GM18505 (cell line): Measurements from ENCODE around the gene RELL1.

ENCODE experiments used
- ATAC-seq: cut with Tn5 transposase; IDR thresholded peaks from one replicate; pipeline ENCODE4 v1.9.1; 2021; ENCODE audit not compliant: unreplicated experiment
- POLR2A ChIP-seq: IDR thresholded peaks from 4 replicates; pipeline ENCODE4 v1.6.1; 2011; ENCODE audit warnings: borderline replicate concordance; ENCODE audit not compliant: insufficient read depth, insufficient read length; ENCODE audit errors: extremely low read depth

RELL1 gene

DNA sequence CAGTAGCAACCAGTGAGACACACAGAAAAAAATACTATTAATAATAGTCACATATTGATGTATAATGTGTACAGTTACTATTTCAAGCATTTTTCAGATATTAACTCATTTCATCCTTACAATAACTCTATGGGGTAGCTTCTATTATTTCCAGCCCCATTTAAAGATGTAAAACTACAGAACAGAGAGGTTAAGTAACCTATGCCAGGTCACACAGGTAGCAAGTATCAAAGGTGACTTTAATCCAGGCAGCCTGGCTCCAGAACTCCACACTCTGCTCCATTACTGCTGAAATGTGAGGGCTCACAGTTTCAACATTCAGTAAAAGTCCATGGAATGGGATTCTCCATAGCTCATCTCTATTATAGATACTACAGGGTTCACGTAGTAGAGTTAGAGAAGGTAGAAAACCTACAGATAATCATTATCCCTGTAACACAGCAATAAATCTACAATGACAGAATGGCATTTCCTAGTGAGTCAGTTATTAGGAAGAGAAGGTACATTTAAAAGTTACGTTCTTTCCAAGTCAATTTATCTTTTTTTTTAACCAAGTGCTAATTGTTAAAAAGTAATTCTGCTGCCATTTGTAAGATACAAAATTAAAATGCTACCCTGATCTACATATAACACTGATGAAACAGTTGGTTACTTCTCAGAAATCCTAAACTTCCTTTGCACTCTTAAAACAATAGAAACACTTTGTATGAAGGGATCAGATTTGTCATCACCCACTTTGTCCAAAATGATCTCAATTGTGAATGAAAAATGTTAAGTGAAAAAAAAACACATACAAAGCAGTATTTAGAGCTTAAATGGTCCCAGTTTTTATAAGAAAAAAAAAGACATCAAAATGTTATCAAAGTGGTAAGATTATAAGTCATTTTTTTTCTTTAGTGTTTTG, 18.7 kb downstream of the RELL1 start:
- TF ChIP-seq POLR2A: no peak
- no peak for ATAC-seq

DNA sequence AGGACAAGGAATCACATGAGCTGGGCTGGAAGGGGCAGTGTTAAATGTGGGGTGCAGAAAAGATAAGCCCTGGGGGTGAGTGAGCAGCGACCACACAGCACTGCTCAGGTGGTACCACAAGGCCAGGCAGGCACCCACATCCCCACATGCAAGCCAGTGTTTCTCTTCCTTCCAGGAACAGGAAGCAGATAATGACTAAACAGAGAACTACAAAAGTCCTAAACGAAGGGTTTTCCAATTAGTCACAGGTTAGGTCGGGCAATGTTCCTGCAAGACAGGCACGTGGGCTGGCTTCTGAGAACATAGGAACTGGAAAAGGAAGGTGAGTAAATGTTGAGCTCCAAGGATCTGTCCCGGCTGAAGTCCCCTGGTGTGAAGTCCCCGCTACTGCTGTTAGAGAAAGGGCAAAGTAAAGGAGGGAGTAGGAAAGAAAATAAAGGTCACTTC, 19.5 kb downstream of the RELL1 start:
- TF ChIP-seq POLR2A: no peak
- peak; percentile 58 for ATAC-seq

DNA sequence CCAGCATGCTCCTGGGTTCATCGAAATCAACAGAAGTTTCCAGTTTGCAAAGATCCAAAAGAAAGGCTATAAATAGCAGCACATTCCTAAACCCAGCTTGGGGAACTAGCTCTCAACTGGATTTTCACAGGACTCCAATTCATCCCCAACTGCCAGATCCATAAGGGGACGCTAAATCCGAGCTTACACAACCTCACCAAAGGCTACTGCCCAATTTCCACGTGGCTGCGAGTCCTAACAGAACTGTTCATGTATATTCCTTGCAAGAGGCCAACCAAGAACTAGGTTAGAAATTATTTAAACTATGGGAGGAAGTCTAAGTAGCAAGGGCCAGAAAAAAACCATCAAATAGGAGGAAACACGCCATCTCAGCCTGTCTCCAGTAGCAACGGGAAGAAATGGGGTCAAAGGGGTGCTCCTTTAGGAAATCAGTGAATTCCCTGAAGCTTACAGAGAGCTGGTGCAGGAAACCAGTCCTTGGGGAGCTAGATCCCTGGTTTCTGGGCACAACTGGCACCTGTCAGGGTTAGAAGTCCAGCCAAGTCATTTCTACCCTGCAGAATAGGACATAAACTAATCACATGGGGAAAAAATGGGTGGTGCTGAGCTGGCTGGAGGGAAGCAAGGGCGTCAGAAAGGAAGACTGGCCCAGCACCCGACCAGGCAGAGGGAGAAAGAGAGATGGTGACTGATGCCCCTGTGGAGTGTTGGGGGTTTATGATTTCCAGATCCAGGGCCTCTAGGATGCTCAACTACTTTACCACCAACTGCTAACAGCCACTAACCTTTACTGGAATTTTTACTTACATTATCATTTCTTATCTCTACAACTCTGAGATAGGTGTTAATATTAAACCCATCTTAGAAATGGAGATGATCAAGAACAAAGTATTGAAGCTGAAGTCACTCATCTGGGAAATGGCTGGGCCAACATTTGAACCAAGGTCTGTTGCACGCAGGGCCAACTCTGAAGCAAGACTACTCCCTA, 20.5 kb downstream of the RELL1 start:
- TF ChIP-seq POLR2A: no peak
- no peak for ATAC-seq

DNA sequence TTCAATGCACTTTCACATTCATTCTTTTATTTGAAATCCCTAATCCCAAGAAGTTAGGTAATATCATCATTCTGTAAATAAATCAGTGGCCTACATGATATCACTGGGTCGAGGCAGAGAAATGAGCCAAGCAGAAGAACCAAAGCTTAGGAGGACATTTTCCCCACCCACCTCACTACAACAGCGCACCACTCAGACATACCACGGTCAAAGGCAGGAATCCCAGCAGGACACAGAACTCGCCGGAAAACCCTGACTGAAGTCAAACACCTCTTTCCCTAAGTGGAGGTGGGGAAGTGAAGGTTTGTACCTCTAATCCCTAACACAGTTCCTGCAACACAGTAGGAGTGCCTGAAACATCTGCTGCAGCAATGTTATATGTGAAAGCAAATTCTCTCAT, 21.5 kb downstream of the RELL1 start:
- no peak for TF ChIP-seq POLR2A
- ATAC-seq: no peak

DNA sequence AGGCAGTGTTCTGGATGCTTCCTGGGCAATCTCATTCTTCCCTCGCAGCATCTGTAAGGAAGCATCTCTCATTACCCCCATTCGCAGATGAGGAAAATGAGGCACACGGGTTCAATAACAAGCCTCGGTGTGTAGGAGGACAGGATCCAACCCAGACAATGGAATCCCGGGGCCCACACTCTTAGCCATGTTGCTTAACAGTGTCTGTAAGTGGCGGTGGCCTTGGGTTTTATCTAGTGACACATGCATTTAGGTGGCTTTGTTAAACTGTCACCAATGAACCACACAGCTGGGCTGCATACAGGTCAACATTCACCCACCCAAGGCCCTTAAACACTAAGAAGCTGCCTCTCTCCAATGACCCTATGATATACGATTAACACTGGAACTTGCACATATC, 22.6 kb downstream of the RELL1 start:
- no peak for ATAC-seq

DNA sequence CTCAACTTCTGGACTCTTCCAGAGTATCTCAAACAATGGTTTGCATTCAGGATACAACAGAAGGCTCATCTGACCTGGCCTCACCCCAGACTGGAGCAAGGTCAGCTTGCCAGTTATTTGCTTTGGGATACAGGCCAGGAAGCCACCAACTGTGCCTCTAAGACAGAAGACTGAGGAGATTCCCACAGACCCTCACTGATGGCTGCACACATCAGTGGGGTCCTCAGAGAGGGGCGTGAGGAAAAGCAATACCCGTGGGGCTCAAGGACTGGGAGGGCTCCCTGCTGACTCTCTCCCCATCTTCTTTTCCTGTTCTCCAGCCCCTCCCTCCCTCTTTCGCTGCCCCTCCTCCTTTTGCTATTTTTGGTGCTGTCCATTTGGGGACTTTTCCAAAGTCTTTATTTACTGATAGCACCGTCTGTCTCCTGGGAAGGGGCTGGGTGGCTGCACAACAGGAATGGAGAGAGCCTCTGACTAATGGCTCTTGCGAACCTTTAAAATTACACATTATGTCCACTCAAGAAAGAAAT, 23.2 kb downstream of the RELL1 start:
- ATAC-seq: no peak

More for the DNA sequence above, 22.6 kb downstream of the RELL1 start:
- TF ChIP-seq POLR2A: no peak

DNA sequence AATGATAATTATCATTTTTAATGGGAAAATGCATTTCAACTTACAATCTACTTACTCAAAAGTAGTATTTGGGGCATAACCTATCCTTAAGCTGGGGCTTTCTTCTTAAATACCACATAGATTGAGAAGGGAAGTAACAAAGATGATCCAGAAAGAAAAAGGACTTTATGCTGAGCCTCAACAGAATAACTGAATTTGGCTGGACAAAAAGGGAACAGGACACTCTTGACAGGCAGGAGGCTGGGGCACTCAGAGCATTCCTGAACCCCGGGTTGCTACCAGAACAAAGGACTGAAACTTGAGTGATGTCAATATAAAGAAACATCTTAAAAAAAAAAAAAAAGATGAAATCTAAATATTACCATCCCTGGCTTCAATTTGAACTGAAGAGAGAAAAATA, 23.9 kb downstream of the RELL1 start:
- ATAC-seq: no peak
- no peak for TF ChIP-seq POLR2A

More for the DNA sequence above, 23.2 kb downstream of the RELL1 start:
- TF ChIP-seq POLR2A: no peak

DNA sequence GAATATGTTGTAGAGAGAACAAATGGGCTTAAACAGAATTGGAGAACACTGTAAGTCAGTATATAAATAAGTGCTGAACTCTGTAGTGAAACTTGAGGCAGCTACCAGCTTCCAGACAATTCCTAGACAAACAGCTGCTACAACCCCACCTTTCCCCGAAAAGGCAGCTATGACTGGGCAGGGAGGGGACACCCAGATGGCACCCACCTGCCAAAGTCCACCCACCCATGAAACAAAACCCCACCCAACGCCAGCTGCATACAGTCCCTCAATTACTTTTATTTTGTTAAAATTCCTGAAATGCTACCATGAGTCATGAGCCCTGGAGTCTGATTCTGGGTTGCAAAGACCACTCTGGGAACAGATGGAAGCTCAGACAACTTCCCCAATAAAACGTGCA, 24.4 kb downstream of the RELL1 start:
- ATAC-seq: no peak

DNA sequence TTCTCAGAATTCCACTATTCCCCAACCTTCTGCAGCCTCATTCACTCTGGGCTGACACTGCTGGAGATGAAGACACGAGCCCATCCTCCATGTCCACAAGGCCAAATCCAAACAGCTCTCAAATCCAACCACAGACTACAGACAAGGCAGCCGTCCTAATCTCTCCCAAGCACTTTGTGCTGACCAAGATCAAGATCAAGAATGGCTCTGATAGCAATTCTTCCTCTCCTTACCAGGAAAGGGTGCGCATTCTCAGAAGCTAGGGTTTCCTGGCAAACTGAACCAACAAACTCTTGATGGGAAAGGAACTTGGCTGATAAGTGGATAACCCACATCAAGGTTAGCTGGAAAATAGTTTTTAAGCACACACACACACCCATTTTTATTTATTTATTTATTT, 26.5 kb downstream of the RELL1 start:
- no peak for TF ChIP-seq POLR2A
- ATAC-seq: no peak

More for the DNA sequence above, 24.4 kb downstream of the RELL1 start:
- no peak for TF ChIP-seq POLR2A

DNA sequence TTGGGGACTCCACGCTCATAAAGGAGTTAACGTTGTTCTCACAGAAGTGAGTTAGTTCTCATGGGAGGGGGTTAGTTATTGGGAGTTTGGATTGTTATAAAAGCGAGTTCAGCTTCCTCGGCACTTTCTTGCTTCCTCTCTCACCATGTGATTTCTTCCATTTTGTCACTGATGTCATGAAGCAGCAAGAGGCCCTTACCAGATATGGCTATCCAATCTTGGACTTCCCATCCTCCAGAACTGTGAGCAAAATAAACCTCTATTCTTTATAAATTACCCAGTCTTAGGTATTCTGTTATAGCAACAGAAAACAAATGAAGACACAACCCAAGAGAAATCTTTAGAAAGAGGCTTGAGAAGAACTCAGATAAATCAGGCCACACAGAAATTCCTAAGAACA, 29.5 kb downstream of the RELL1 start:
- no peak for ATAC-seq
- no peak for TF ChIP-seq POLR2A

DNA sequence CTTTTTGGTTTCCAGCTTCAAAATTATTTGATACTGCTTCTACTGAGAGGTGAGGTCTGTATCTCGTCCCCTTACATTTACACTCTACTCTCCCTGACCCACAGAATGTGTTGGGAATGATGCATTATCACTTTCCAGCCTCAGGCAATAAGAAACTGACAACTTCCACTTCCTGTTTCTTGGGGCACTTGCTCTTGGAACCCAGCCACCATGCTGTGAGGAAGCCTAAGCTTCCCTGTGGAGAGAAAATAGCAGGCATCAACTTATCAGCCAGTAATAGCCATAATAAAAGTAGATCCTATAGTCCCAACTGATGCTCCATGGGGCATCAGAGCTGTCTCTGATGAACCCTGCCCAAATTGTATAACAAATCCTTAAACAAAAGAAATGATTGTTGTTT, 32.6 kb downstream of the RELL1 start:
- TF ChIP-seq POLR2A: no peak

DNA sequence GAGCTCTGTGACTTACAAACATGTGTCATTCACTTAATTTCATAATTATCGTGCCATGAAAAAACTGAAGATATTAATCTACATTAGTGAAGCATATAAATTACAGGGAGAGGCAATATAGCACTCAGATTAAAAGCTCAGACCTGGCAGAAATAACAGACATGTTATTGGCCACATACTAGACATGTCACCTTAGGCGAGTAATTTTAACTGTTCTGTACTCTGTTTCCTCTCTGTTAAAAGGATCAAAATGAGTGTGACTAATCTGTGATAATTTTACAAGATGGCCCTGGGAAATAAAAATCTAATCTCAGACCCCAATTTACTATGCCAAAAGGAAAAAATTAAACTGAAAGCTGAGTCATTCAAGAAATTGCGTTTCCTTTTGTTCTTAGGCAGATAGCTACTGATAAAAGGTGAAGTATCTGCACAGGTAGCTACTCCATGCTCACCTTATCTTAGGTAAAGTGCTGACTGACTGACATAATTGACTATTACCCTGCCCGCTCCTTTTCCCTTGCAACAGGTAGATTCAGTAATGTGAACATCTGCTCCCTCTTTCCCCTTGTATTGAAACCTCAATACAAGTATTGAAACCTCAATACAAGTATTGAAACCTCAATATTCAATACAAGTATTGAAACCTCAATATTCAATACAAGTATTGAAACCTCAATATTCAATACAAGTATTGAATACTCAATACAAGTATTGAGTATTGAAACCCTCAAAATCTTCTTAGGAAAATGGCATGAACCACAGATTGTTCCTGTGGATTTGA, 33.2 kb downstream of the RELL1 start:
- TF ChIP-seq POLR2A: no peak
- ATAC-seq: no peak

More for the DNA sequence above, 32.6 kb downstream of the RELL1 start:
- no peak for ATAC-seq
